DMS79 treated with DMSO at 0.1 percent for 48 hours (cell line): ENCODE results near the gene HSP90AA1.
"Not testable (repeated sequence)": the region's sequence is repeated elsewhere in the genome, so short reads cannot be mapped to it uniquely, and the experiment has no call there.

Experiments used
- DNase-seq: peaks from one replicate; lab custom pipeline; 2025; lab: John Stamatoyannopoulos, UW

Gene HSP90AA1

GRCh38 chr14:102094101-102094500 lies 7.3 kb upstream of the HSP90AA1 start:
- DNase-seq = no peak

GRCh38 chr14:102092806-102093205 lies 6.0 kb upstream of the HSP90AA1 start:
- DNase-seq = no peak

DNA sequence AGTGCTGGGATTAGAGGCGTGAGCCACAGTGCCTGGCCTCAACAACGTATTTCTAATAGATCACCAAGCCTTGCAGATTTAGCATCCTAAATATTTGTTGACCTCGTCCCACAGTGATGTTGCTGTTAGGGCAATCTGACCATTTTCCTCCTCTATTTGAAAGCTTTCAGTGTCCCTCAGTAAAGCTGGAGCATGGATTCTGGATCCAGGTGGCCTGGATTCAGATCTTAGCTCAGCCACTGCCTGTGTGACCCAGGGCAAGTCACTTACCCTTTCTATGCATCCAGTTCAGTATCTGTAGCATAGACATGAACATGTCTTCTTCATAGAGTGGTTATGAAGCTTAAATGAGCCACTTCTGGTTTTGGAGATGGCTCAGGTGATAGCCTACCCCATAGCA lies 3.9 kb upstream of the HSP90AA1 start:
- no peak for DNase-seq

GRCh38 chr14:102089621-102090343 lies 2.9 kb upstream of the HSP90AA1 start:
- DNase-seq = peak; percentile 73

GRCh38 chr14:102088012-102088792 lies 1.4 kb upstream of the HSP90AA1 start:
- peak; percentile 40 for DNase-seq

GRCh38 chr14:102087762-102088011 lies 843 bp upstream of the HSP90AA1 start:
- no peak for DNase-seq

GRCh38 chr14:102086709-102086971 lies 204 bp downstream of the HSP90AA1 start:
- no peak for DNase-seq

DNA sequence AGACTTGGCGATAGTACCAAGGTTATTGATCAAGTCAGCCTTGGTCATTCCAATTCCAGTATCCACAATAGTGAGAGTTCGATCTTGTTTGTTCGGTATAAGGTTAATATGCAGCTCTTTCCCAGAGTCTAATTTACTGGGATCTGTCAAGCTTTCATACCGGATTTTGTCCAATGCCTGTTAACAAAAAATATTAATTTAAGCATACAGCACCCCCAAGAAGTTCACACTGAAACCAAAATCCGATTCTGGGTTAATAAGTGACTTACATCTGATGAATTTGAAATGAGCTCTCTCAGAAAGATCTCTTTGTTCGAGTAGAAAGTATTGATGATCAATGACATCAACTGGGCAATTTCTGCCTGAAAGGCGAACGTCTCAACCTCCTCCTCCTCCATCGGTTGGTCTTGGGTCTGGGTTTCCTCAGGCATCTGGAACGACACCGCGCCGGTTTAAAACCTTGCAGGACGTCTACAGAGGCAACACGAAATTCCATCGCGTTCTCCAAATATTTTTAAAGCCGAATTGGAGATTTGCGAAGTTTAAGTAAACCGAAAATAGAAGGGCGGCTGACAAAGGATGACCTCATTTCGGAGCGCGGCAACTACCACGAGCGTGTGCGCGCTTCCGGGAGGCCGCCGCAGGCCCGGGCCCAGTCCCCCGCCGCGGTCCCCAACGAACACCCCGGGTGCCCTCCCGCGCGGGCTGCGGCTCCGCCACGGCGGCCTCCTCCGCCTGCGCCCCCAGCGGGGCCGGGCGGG lies 716 bp downstream of the HSP90AA1 start:
- DNase-seq = peak; percentile 42

GRCh38 chr14:102085488-102085887 lies 1.4 kb downstream of the HSP90AA1 start:
- peak; percentile 21 for DNase-seq

- no peak for DNase-seq
These were observed 1.9 kb downstream of the HSP90AA1 start for GRCh38 chr14:102084931-102085330.

DNA sequence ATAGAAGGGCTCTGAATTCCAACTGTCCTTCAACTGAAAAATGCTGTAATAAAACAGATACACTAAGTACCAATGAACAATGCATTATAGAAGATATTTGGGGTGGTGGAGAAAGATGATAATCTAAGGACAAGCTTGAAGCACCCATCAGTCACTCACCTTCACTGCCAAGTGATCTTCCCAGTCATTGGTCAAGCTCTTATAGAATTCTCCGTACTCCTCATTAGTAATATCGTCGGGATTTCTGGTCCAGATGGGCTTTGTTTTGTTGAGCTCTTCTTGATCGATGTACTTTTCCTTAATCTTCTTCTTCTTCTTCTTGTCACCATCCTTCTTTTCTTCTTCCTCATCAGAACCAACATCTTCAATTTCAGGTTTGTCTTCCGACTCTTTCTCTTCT lies 2.3 kb downstream of the HSP90AA1 start:
- DNase-seq = not testable (repeated sequence)

- DNase-seq = no peak
These were observed 5.4 kb downstream of the HSP90AA1 start for GRCh38 chr14:102081231-102082080.

- DNase-seq = no peak
These were observed 6.4 kb downstream of the HSP90AA1 start for GRCh38 chr14:102080183-102081080.

DNA sequence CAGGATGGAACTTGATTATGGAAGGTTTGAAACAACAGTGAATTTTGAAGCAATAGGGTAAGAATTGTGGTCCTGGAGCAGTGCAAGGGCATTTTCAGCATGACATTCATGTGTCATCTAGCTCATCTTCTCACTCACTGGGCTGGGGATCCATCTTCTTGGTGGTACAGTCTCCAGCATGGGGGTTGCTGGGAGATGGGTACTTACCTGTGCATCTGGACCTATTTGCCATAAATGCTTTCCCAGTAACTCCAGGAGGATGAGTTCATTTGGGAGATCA lies 7.2 kb downstream of the HSP90AA1 start:
- DNase-seq = no peak

GRCh38 chr14:102078831-102079699 lies 7.8 kb downstream of the HSP90AA1 start:
- DNase-seq = no peak

DNA sequence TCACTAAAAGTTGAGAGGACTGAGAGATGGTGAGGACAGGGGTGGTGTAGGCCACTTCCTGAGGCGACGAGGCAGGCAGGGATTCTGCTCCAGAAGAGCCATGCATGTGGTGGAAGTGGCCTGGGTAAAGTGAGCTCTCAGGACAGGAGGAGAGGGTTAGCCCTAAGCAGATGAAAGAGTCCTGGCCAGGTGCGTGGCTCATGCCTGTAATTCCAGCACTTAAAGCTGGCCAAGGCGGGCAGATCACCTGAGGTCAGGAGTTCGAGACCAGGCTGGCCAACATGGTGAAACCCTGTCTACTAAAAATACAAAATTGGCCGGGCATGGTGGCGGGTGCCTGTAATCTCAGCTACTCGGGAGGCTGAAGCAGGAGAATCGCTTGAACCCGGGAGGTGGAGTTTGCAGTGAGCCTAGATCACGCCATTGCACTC lies 8.5 kb downstream of the HSP90AA1 start:
- not testable (repeated sequence) for DNase-seq

GRCh38 chr14:102077382-102077709 lies 9.5 kb downstream of the HSP90AA1 start:
- no peak for DNase-seq

GRCh38 chr14:102075155-102075554 lies 11.7 kb downstream of the HSP90AA1 start:
- DNase-seq = no peak

GRCh38 chr14:102074415-102074964 lies 12.4 kb downstream of the HSP90AA1 start:
- DNase-seq = peak; percentile 44

DNA sequence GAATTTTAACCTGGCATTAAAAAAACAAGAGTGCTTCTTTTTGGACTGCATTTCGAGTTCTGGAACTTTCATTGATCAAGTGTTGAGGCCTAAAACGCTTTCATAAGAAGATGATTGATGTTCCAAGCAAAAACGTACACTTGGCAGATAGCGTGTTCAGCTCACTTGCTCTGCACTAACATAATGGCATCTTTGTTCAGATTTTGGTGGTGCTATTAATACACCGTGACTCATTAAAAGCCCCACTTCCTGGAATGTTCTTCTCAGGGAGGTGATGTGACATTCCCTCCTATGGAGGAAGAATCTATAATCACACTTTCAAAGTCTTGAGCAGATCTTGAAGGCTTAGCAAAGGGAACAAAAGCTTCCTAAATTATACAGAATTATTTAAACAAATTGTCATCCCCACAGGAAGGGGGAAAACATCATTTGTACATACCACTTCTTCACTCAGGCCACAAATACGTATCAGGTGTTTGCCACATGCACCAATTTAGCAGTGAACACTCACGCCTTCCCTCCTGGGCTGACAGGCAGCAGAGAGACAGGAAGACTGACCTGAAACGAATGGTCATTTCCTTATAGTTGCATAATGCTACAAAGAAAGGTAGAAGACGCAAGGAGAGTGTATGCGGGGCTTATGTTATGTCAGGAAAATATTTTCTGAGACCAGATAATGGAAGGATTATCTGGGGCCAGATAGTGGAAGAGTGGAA lies 15.4 kb downstream of the HSP90AA1 start:
- no peak for DNase-seq
